HG03066 (cell line): Measurements from ENCODE around the gene FREY1.

ENCODE experiments used
- ATAC-seq: cut with Tn5 transposase; IDR thresholded peaks from one replicate; pipeline ENCODE4 v1.9.1; 2021; ENCODE audit warnings: low read depth; ENCODE audit not compliant: unreplicated experiment

FREY1 gene

GRCh38 chr11:45929486-45930030 is 22.5 kb upstream of the FREY1 start:
- ATAC-seq = no peak

GRCh38 chr11:45928535-45929215 is 21.6 kb upstream of the FREY1 start:
- ATAC-seq = no peak

- no peak for ATAC-seq
Measured at GRCh38 chr11:45927684-45928413, 20.8 kb upstream of the FREY1 start.

GRCh38 chr11:45927332-45927683 is 20.2 kb upstream of the FREY1 start:
- no peak for ATAC-seq

GRCh38 chr11:45926536-45927331 is 19.7 kb upstream of the FREY1 start:
- ATAC-seq = no peak

- ATAC-seq = no peak
Measured at GRCh38 chr11:45926001-45926401, 18.9 kb upstream of the FREY1 start.

GRCh38 chr11:45925550-45925949 is 18.5 kb upstream of the FREY1 start:
- no peak for ATAC-seq

GRCh38 chr11:45924927-45925326 is 17.9 kb upstream of the FREY1 start:
- no peak for ATAC-seq

- no peak for ATAC-seq
Measured at GRCh38 chr11:45924036-45924915, 17.2 kb upstream of the FREY1 start.

- no peak for ATAC-seq
Measured at GRCh38 chr11:45922425-45923082, 15.5 kb upstream of the FREY1 start, which contains the start of gene LARGE2. Gene LARGE2 (plus strand): TSS chr11:45922656. CDS start chr11:45922883, 227 bp downstream.

- no peak for ATAC-seq
Measured at GRCh38 chr11:45921561-45922424, 14.7 kb upstream of the FREY1 start.

GRCh38 chr11:45920531-45921477 is 13.7 kb upstream of the FREY1 start:
- no peak for ATAC-seq

GRCh38 chr11:45919806-45920530 is 12.9 kb upstream of the FREY1 start:
- no peak for ATAC-seq

GRCh38 chr11:45918962-45919675 is 12.0 kb upstream of the FREY1 start:
- ATAC-seq = no peak

- peak; percentile 45 for ATAC-seq
Measured at GRCh38 chr11:45918331-45918941, 11.4 kb upstream of the FREY1 start.
